Thoracic aorta (tissue), 2 donors: ENCODE results near the gene SIPA1L3. TPM values are rescaled to one million over a fixed set of nuclear protein-coding genes. Genes with fewer than 3 reads are reported as not detected.

ENCODE experiments used
- ATAC-seq: fragments of 150-250 bp; one replicate; pipeline ENCODE4 v1.8.0; 2017; ENCODE audit warnings: low read depth; ENCODE audit not compliant: insufficient number of reproducible peaks, low FRiP score
- DNase-seq: peaks from one replicate; pipeline ENCODE4 v3.0.0-alpha.2; 2020; ENCODE audit warnings: low spot score
- H3K27ac ChIP-seq, 2 donors: fragments of 200-600 bp; sonication (generic); 1 replicate in 1 of 2; 2 replicates in 1 of 2; pipeline ENCODE4 v1.5.1; 2016; ENCODE audit warnings: mild to moderate bottlenecking in 2 of 2, moderate library complexity in 2 of 2
- H3K27me3 ChIP-seq: fragments of 200-600 bp; sonication (generic); replicated peaks from 2 replicates; pipeline ENCODE4 v1.6.0; 2016; ENCODE audit warnings: mild to moderate bottlenecking; ENCODE audit not compliant: insufficient read depth
- H3K36me3 ChIP-seq: fragments of 200-600 bp; sonication (generic); one replicate; pipeline ENCODE4 v1.5.1; 2016
- H3K4me1 ChIP-seq, 2 donors: fragments of 200-600 bp; sonication (generic); 1 replicate in 1 of 2; 2 replicates in 1 of 2; pipeline versions ENCODE4 v1.5.1 to v1.6.0; 2016; ENCODE audit warnings: low read depth in 2 of 2, mild to moderate bottlenecking in 1 of 2; ENCODE audit not compliant: control insufficient read depth in 1 of 2
- H3K4me3 ChIP-seq: fragments of 200-600 bp; sonication (generic); 2 replicates; pipeline ENCODE4 v1.5.1; 2016; ENCODE audit warnings: mild to moderate bottlenecking
- H3K9me3 ChIP-seq: fragments of 200-600 bp; sonication (generic); 2 replicates; pipeline ENCODE4 v1.5.1; 2016
- CTCF ChIP-seq: fragments of 200-600 bp; sonication (generic); IDR thresholded peaks from one replicate; pipeline ENCODE4 v1.5.1; 2019; ENCODE audit warnings: antibody characterized with exemption
- total RNA-seq, 2 donors: library from RNA; depleted of rRNA; stranded (reverse); fragments of >200 nt; gene quantifications; one replicate each; pipeline versions ENCODE4 v1.1.0 to v1.2.3, GENCODE V29; 2016

SIPA1L3 gene
- total RNA-seq, 2 donors from 2014 or later, result 14.5 to 39.4 TPM

- ATAC-seq, result no peak
Measured at GRCh38 chr19:38093154-38093553, 186.1 kb downstream of the SIPA1L3 start.

GRCh38 chr19:38093587-38093986 lies 186.6 kb downstream of the SIPA1L3 start:
- no peak for TF ChIP-seq CTCF
- DNase-seq (no peak), ATAC-seq (no peak)

More at GRCh38 chr19:38093154-38093553, 186.1 kb downstream of the SIPA1L3 start:
- no peak for DNase-seq
- no peak overlapping the region for H3K27ac ChIP-seq
- H3K9me3 ChIP-seq, result no peaks in the 10 kb centered on the region
- H3K27me3 ChIP-seq, result no peaks in the 10 kb centered on the region
- no peak for TF ChIP-seq CTCF
- no peak overlapping the region for H3K4me3 ChIP-seq
- H3K4me1 ChIP-seq, result no peaks in the 10 kb centered on the region
- no peaks in the 10 kb centered on the region for H3K36me3 ChIP-seq

GRCh38 chr19:38095411-38096308 lies 188.7 kb downstream of the SIPA1L3 start:
- Histone ChIP-seq H3K36me3 (peaks cover 8% of the 10 kb centered on the region), H3K4me1 (no peaks in the 10 kb centered on the region), H3K27ac (no peak overlapping the region), H3K9me3 (no peaks in the 10 kb centered on the region), H3K27me3 (no peaks in the 10 kb centered on the region), H3K4me3 (no peak overlapping the region)
- DNase-seq (peak; percentile 16), ATAC-seq (no peak)
- TF ChIP-seq CTCF, result peak; percentile 64

More at GRCh38 chr19:38093587-38093986, 186.6 kb downstream of the SIPA1L3 start:
- Histone ChIP-seq H3K9me3 (no peaks in the 10 kb centered on the region), H3K36me3 (no peaks in the 10 kb centered on the region), H3K27me3 (no peaks in the 10 kb centered on the region), H3K4me1 (no peaks in the 10 kb centered on the region), H3K27ac (no peak overlapping the region), H3K4me3 (no peak overlapping the region)

- Histone ChIP-seq H3K4me1 (no peaks in the 10 kb centered on the region), H3K36me3 (peaks cover 14% of the 10 kb centered on the region), H3K9me3 (no peaks in the 10 kb centered on the region), H3K4me3 (no peak overlapping the region), H3K27ac (no peak overlapping the region), H3K27me3 (no peaks in the 10 kb centered on the region)
- DNase-seq (no peak), ATAC-seq (no peak)
- no peak for TF ChIP-seq CTCF
Measured at GRCh38 chr19:38099966-38100365, 193.0 kb downstream of the SIPA1L3 start.

- TF ChIP-seq CTCF, result no peak
- Histone ChIP-seq H3K27ac (no peak overlapping the region), H3K9me3 (no peaks in the 10 kb centered on the region), H3K36me3 (peaks cover 14% of the 10 kb centered on the region), H3K27me3 (no peaks in the 10 kb centered on the region), H3K4me1 (no peaks in the 10 kb centered on the region), H3K4me3 (no peak overlapping the region)
- no peak for DNase-seq
- no peak for ATAC-seq
Measured at GRCh38 chr19:38100589-38100988, 193.6 kb downstream of the SIPA1L3 start.
